GM21529 (cell line): ENCODE data around the gene LZTFL1.
A peak's percentile ranks its signal among the peaks of the same experiment; 100 is the strongest.

Experiments
- ATAC-seq: cut with Tn5 transposase; IDR thresholded peaks from one replicate; pipeline ENCODE4 v1.9.1; 2021; ENCODE audit not compliant: unreplicated experiment

LZTFL1 gene, protein sequence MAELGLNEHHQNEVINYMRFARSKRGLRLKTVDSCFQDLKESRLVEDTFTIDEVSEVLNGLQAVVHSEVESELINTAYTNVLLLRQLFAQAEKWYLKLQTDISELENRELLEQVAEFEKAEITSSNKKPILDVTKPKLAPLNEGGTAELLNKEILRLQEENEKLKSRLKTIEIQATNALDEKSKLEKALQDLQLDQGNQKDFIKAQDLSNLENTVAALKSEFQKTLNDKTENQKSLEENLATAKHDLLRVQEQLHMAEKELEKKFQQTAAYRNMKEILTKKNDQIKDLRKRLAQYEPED

DNA sequence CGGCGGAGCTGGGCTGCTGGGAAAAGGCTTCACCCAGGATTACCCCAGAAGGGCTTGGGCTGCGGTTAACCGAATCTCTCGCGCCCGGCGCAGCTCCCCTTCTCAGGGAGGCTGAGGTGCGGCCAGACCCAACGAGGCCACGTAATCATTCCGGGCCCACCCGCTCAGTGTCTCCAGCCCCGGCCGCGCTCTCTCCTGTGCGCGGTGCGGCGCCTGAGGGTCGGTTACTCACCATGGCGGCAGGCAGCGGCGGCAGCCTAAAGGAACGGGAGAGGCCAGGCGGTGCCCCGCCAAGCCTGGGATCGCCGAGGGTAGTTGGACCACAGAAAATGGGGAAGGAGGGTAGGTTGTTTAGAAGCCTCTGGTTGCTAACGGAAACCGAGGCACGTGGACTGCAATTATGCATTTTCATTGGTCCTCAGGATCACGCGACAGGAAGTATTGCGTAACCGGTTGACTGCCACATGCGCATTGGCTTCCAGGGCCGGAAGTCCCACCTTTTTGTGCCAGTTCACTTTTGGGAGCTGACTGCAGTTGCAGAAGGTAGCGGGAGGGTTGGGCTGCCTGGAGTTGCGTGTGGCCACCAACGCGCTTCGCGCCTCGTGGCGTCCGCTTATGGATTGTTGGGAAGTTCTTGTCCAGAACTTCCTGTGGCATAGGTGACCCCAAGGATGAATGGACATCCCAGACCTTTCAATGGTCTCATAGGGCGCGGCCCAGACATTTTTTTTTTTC lies at the start of gene LZTFL1:
Gene LZTFL1, minus strand, starts transcription at position 363 of the 735 bp plus-strand sequence. Its CDS starts 128 bp downstream, at position 235.
- peak; percentile 92 for ATAC-seq

DNA sequence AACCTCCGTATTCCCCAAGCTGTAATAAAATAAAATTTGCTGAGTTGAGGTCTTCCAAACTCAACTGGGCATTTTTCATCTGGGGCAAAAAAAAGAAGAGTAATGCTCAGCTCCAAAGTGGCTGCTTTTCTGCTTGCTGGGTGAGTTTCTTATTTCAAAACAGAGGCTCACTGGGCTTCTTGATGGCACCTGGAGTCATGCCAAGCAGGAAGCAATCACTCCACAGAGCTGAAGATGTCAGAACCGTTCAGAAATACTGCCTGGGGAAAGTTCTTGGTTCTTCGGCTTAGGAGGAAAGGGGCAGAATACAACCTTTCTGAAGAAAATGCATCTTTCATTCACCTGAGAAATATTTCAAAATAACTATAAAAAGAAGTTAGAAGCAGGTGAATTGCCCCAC lies 48.5 kb upstream of the LZTFL1 start:
- no peak for ATAC-seq

DNA sequence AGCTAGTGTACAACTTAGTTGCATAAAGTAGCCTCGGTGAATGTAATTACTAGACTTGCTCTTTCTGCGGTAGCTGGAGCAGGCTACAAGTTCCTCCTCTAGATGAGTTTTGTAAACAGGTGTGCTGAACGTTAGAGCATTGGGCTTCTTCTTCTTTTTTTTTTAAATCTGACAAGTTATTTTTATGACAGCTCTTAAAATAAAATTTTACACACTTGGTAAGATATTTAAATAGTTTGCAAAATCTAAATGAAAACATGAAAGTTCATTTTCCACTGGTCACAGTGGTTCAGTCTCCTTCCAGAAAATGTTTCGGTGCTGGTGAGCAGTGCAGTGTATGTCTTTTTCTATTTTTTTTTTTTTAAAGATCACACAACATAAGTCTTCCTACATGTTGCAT lies 47.4 kb upstream of the LZTFL1 start:
- ATAC-seq, result no peak

DNA sequence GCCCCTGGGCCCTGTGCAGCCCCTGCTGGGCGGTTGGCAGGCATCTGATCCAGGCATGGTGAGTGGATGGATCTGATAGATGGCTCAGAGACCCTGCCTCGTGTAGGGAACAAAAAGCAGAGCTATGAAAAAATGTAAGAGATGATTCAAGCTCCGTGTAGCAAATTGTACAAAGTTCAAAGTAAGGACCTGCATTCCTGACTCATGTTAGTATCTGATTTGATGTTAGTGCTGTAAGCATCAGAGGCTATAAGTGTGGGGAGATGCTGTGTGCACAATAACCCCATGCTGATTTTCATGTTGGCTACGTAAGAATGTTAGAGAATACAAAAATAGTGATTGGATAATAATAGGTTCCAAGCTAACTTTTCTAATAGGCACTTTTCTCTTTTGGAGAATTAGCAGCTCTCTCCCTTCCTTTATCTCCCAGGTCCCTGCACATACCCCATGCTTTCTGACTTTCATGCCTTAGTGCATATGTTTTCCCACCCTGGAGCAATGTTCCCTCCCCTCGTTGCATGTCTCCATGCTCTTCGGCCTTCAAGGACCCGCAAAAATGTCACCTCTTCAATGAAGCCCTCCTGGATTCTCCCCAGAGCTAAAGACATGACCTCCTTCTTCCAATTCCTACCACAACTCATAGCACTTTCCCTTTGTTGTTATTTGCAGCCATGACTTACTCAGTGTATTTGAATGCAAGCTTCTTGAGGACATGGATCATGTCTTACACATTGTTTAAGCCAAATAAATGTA lies 46.0 kb upstream of the LZTFL1 start:
- no peak for ATAC-seq

DNA sequence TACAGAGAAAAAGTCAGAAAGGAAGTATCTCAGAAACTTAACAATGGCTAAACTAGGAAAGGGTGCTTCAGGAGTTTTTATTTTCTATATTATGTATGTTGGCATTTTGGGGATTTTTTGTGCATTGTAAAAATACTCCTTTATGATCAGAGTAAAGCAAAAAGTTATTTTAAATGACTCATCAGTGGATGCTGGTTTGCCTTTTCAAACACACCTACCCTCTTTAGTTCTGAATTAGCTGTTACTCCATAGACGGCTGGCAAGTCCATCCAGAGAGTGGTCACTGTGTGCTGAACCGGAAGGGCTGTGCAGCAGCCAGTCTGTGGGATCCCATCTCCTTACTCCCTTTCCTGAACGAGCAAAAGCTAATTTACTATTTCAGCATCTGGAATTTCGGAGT lies 45.4 kb upstream of the LZTFL1 start:
- ATAC-seq, result no peak

DNA sequence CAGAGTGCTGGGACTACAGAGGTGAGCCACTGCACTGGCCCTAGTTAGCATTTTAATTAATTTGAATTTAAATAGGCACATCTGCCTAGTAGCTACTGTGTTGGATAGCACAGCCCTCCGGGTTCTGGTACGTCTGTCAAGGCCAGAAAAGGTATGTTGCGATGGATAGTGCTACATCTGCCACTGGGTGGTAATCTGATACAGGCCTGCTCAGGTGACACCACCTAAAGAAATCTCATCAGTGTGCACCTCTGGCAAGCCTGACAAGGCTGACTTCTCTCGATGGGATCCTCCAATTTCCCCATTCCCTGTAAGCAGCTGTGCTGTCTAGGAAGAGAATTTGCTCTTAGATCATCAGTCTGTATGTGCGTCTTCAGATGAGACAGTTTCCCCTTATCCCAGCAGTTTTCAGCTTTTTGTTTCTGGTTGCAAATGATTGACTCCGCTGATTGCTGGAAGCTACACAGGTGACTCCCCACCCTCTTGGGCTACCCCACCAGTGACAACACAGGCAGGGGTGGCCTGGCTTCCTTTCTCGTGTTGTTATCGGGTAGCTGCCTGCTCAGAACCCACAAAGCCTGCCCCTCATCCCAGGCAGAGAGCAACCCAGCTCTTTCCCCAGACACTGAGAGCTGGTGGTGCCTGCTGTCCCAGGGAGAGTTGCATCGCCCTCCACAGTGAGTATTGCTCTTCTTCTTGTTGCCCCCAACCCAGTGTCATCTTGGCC lies 44.2 kb upstream of the LZTFL1 start, which contains the start of gene CCR9:
Gene CCR9, plus strand, starts transcription at position 565 of the 727 bp plus-strand sequence. CDS start 8,391 bp downstream, outside the sequence.
- no peak for ATAC-seq

DNA sequence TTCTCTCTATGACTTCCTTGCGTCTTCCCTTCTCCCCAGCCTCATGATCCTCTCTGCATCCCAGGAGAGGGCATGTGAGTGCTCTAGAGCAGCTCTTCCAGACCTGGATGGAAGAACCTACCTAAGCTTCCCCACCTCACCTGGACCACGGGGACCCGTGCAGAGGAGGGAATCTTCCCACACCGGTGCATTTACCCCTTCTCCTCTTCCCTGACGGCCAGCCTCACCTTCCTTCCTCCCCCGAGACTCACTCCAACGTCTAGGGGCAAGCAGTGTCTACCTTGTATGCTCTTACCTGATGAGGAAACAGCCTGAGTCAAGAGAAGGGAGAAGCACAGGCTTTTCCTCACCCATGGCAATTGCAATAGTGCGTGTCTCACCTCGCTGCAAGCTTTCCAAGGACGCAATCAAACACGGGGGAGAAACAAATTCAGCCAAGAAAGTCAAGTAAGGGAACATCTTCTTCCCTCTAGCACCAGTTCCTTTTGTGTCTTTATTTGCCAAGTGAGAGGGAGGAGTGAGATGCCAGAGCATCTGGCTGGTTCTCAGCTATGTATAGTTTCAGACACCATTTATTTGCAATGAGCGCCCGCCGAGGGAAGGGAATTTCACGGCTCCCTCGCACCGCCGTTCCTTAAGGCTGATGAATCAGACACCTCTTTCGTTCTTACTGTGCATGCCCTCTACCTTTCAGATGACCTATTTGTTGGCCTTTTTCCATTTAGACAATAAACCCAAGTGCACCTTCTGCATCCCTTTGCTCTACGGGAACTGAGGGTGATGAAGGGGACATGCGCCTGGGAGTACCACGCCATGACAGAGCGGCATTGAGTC lies 42.7 kb upstream of the LZTFL1 start:
- ATAC-seq, result no peak

DNA sequence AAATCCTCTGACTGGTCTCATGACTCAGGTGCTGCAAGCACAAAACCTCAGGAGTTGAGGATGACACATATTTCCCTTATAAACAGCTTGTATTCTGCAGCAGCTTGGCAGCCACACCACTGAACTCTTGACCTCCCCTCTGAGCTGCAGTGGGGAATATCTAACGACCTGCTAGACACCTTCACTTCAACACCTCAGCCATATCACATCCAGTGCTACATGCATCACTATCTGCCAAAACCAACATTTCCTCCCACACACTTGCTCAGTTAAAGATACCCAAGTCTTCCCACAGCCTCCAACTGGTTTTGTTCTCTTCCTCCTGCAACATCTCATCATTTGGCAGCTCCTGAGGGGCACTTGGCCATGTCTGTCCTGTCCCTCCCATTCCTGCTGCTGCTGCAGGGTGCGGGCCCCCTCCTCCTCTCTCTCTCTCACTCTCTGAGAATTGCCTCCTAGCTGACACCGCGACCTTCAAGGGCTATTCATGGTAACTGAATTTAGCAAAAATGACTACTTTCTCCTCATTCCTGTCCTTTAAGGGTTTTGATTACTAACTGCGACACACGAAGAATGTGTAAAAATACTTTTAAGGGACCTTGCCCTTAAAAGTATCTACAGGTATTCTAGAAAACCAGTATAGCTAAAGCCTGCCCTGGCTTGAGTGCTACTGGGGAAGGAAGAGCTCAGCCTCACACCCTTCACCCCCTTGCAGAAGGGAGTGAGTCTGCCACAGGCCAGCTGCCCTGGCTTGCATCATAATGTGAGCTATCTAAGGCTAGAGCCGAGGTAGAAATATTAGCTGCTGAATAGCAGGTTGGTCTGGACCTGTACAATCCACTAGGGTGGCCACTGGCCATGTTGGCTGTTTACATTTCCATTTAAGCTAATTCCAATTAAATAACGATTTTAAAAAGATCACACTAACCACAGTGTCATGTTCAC lies 39.4 kb upstream of the LZTFL1 start:
- ATAC-seq, result no peak

DNA sequence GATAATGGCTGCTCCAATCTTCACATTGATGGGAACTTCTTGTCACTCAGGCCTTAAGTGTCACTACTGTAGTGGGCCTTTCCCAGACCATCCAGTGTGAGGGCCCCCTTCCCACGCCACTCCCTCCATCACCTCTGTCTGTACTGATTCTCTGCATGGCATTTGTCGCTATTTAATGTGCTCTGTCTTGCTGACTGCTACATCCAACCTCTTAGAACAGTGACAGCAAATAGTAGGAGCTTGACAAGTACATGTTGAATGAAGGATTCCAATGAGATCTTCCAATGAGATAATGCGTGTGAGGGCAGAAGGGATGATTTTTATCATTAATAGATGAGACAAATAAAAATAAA lies 38.8 kb upstream of the LZTFL1 start:
- no peak for ATAC-seq

DNA sequence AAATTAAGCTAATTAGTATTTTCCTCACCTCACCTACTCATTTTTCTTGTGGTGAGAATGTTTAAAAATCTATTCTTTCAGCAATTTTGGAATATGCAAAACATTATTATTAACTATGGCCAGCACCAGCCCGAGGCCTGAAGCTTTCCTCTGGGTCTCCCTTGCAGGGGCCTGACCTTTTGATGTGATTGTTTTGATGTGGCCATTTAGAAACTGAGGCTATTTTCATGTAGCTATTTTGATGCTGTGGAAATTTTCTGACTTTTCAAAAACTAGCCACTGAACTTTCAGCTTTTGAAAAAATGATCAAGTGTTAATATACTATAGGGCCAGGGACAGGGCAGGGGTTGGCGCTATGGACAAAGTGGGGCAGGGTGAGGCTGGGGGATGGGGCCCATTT lies 36.2 kb upstream of the LZTFL1 start:
- no peak for ATAC-seq

DNA sequence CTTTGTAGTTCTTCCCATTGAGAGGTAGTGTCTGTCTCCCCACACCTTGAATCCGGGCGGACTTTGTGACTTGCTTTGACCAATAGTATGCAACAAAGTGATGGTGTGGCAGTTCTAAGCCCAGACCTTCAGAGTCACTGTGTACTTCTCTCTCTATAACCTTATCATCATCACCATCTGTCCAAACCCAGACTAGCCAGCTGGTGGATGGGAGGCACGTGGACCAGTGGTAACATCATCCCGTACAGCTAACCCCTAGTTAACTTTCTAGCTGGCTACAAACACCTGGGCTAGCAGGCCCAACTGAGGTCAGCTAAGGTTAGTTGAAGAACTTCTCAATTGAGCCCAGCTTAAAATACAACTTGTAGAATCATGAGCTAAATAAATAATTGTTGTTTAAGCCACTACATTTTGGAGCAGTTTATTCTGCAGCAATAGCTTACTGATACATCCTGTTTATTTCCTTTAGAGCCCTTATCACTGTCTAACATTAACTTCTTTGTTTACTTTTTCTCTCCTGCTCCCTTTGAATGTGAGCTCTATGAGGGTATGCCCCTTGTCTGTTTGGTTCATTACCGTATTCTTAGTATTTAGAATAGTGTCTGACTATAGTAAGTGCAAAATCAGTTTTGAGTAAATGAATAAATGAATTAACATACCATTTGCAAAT lies 32.9 kb upstream of the LZTFL1 start:
- no peak for ATAC-seq

DNA sequence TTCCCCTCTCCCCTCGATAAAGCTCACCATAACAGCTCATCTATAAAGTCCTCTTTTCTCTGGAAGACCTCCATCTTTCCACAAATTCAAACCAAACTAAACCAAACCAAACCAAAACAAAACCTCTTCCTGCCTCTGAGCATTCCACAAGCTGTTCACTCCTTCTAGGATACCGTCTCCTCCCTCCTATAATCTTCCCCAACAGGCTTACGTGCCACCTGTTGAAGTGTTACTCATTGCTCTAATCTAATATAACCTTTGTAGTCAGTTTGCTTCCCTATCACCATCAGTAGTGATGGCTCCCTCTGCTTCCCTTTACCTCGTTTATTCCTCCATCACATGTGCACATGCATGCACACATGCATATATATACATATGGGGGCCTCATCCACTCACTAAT lies 31.7 kb upstream of the LZTFL1 start:
- ATAC-seq, result no peak

DNA sequence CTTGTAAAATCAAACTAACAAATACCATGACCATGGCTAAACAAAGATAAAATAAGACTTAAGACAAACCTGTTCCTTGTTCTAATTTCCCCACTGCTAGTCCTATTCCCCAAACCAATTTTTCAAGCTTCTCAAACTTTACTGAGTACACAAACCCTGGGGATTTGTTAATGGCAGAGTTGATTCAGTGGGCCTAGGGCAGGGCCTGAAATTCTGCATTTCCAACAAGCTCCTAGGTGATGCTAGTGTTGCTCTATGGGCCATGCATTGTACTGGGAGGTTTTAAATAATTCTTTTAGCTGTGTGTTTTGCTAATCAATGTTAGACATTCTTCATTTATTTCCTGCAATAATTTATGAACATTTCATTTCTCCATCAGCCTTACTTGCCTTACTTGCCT lies 31.1 kb upstream of the LZTFL1 start:
- ATAC-seq, result no peak

DNA sequence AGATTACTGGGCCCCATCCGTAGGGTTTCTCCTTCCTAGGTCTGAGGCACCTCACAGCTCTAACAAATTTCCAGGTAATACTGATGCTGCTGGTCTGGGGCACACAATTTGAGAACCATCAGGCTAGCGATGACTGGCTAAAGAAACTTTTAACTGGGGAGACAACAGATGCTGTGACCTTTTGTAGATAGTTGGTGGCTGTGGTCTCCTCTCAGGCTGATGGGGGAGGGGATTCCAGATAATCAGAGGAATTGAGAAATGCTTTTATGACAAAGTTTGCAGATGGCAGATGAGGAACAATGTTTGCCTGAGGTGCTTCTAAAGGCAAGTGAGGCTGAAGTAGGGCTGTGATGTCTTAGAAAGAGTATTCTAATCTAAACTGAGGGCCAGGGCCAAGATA lies 30.6 kb upstream of the LZTFL1 start:
- no peak for ATAC-seq

DNA sequence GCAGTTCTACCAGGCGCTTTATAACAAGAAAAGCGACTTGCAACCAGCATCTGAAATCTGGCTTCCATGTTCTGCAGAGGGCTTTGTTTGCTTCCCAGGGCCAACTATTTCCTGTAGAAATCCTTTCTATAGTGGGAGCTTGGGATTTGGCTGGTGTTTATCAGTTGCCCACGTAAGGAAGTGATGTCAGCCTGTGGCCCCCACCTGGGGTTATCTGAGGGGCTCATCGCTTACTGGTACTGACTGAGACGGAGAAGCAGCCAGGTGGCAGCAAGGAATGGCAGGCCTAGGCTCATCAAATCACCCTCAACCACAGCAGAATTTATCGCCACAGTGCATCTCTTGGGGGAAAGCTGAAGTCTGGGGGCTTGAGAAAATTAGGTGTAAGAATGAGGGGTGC lies 29.9 kb upstream of the LZTFL1 start:
- ATAC-seq, result no peak

DNA sequence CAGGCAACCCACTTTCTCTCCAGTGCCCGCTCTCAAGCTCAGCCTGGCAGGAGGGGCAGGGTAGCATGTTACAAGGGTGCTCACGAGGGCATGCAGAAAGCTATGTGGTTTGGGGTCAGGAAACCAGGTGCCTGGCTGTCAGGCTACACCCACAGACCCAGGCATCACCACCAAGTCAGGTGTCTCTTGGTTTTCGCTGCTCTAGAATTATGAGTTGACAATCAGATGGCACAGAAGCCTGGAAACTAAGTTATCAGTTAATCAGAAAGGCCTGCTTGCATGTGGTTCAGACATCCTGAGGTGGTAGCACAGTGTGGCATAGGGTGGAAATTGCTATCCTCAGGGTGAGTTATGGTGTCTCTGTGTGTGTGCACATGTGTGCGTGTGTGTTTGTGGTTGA lies 28.2 kb upstream of the LZTFL1 start:
- ATAC-seq, result no peak

DNA sequence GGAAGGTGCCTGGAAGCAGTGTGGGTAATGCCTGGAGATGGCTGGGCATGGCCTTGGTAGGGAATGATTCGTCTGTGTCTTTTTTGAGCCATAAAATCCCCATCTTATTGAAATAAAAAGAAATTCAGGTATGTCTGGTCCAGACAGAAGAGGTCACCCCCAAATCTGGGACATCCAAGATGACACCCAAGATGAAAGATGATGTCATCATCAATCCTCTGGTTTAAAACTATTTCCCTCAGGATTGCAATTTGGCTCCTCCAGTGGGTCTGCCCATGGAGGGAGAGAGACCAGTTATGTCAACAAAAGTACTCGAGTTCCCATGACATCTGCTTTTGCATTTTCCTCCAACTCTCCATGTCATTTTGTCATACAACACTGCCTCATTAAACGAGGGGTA lies 27.7 kb upstream of the LZTFL1 start:
- ATAC-seq, result no peak

DNA sequence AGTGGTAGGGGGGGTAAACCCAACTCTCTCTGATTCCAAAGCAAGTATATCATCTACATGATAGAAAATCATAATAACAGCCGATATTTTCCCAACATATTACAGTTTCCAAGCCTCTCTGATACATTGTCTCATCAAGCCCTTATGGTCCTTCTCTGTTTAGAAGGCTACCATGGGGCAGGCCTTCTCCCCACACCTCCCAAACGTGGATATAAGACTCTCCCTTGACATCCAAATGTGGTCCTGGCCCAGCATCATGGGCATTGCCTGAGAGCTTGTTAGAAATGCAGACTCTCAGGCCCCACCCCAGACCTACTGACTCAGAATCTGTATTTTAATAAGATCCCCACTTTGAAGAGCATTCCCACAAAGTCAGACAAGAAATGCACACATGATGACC lies 26.7 kb upstream of the LZTFL1 start:
- ATAC-seq, result no peak

DNA sequence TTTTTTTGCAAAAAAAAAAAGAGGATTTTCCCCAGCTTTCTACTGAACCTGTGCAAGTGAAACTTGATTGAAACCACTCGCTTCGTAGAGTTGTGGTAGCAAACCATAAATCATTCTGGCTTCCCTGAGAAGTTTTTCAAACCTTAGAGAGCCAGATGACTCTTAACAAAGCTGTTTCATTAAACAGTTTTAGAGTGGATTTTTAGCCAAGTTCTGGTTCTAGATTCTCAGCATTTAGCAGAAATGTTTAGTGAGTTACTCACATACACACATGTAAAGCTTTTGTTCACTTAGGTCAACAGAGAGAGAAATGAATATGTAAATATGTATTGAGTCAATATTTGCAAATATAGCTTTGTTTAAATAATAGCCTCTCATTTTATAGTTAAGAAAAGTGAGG lies 26.3 kb upstream of the LZTFL1 start:
- ATAC-seq, result no peak
